HCT116 (cell line): ENCODE data around the gene NEU4.

Source experiments
- ATF3 ChIP-seq: IDR thresholded peaks from 2 replicates; pipeline ENCODE4 v1.6.1; 2012
- CBX3 ChIP-seq: IDR thresholded peaks from 2 replicates; pipeline ENCODE4 v1.6.1; 2012; ENCODE audit warnings: low read depth
- CTCF ChIP-seq, 3 experiments: fragments of 200-600 bp in 1 of 3; sonication (generic) in 1 of 3; IDR thresholded peaks in 2 of 3; conservative IDR thresholded peaks in 1 of 3; 2 replicates each; pipeline ENCODE4 v1.5.1; 2012 to 2017; ENCODE audit warnings: low read depth in 2 of 3, low read length in 2 of 3, antibody characterized with exemption in 1 of 3, borderline replicate concordance in 1 of 3, control low read depth in 1 of 3, mild to moderate bottlenecking in 1 of 3, mixed read lengths in 1 of 3, mixed run types in 1 of 3, moderate library complexity in 1 of 3; ENCODE audit not compliant: insufficient read depth in 1 of 3
- EZH2 ChIP-seq: fragments of 200-600 bp; sonication (generic); IDR thresholded peaks from 2 replicates; pipeline ENCODE4 v1.6.1; 2017; ENCODE audit warnings: antibody characterized with exemption, mixed run types
- JUND ChIP-seq: IDR thresholded peaks from 2 replicates; pipeline ENCODE4 v1.6.1; 2012
- MAX ChIP-seq: IDR thresholded peaks from 2 replicates; pipeline ENCODE4 v1.6.1; 2012
- RAD21 ChIP-seq: IDR thresholded peaks from 2 replicates; pipeline ENCODE4 v1.6.1; 2012; ENCODE audit warnings: low read depth, mild to moderate bottlenecking
- REST ChIP-seq: IDR thresholded peaks from 2 replicates; pipeline ENCODE4 v1.6.1; 2012; ENCODE audit warnings: low read depth
- SIN3A ChIP-seq: IDR thresholded peaks from 2 replicates; pipeline ENCODE4 v1.6.1; 2012; ENCODE audit warnings: low read depth
- SP1 ChIP-seq: IDR thresholded peaks from 2 replicates; pipeline ENCODE4 v1.6.1; 2012; ENCODE audit warnings: low read depth
- SRF ChIP-seq: IDR thresholded peaks from 2 replicates; pipeline ENCODE4 v1.6.1; 2012; ENCODE audit warnings: low read depth
- TCF7L2 ChIP-seq: IDR thresholded peaks from 2 replicates; pipeline ENCODE4 v1.7.0; 2011; ENCODE audit warnings: borderline replicate concordance, inconsistent platforms; ENCODE audit not compliant: insufficient read depth, insufficient read length; ENCODE audit errors: extremely low read depth
- ZFX ChIP-seq: fragments of 450-650 bp; IDR thresholded peaks from 2 replicates; pipeline ENCODE4 v1.6.1; 2017
- ZNF274 ChIP-seq: fragments of 200-500 bp; sonication (Bioruptor generic); IDR thresholded peaks from 2 replicates; pipeline ENCODE4 v1.6.1; 2014; ENCODE audit warnings: mild to moderate bottlenecking, low read depth, low read length, inconsistent platforms

- TF ChIP-seq SP1 (no peak), EZH2 (no peak), ATF3 (no peak), CTCF (IDR thresholded peaks at IDR 0.05 in 2 of 3, conservative IDR thresholded peaks at IDR 0.05 in 1 of 3; ENCODE audit: borderline replicate concordance in 1 of 3, insufficient read depth in 1 of 3, low read depth in 2 of 3, low read length in 2 of 3) (no peak), ZFX (no peak), CBX3 (no peak), SRF (no peak), RAD21 (no peak), REST (no peak), ZNF274 (no peak), JUND (no peak), SIN3A (no peak), MAX (no peak), TCF7L2 (no peak)
Measured at GRCh38 chr2:241760301-241760771, 48.7 kb upstream of the NEU4 start.
